HepG2 (cell line): ENCODE measurements around the gene TRAPPC12. TPM values are rescaled to one million over a fixed set of nuclear protein-coding genes. Genes with fewer than 3 reads are reported as not detected.
A peak's percentile ranks its signal among the peaks of the same experiment; 100 is the strongest.

ENCODE experiments used
- BRD4 ChIP-seq: sonication (generic); formaldehyde crosslinking; IDR thresholded peaks from 2 replicates; pipeline ENCODE4 v1.4.0; 2020; ENCODE audit warnings: missing genetic modification reagents
- DDIT3 ChIP-seq: sonication (generic); formaldehyde crosslinking; IDR thresholded peaks from 2 replicates; pipeline ENCODE4 v1.4.0; 2020; ENCODE audit warnings: mild to moderate bottlenecking, missing genetic modification reagents
- DNMT1 ChIP-seq: sonication (generic); formaldehyde crosslinking; IDR thresholded peaks from 2 replicates; pipeline ENCODE4 v1.5.1; 2020; ENCODE audit warnings: mild to moderate bottlenecking, missing genetic modification reagents
- DNMT3B ChIP-seq: conservative IDR thresholded peaks from 2 replicates; pipeline ENCODE4 v1.6.1; 2016; ENCODE audit warnings: missing biosample characterization, control low read depth
- GABPA ChIP-seq, 2 experiments: IDR thresholded peaks; 2 replicates each; pipeline ENCODE4 v1.6.1; 2011 to 2016; ENCODE audit warnings: low read depth in 2 of 2, low read length in 1 of 2, missing biosample characterization in 1 of 2, missing genetic modification characterization in 1 of 2
- GMEB2 ChIP-seq: IDR thresholded peaks from 2 replicates; pipeline ENCODE4 v1.6.1; 2016; ENCODE audit warnings: missing biosample characterization, missing genetic modification reagents, low read depth
- GZF1 ChIP-seq: sonication (generic); formaldehyde crosslinking; IDR thresholded peaks from 2 replicates; pipeline ENCODE4 v1.5.1; 2020; ENCODE audit warnings: mild to moderate bottlenecking, missing genetic modification reagents
- NR2F1 ChIP-seq, 2 experiments: fragments of 450-650 bp in 1 of 2; formaldehyde crosslinking in 1 of 2; IDR thresholded peaks; 2 replicates each; pipeline versions ENCODE4 v1.5.0 to v1.6.1; 2016 to 2020; ENCODE audit warnings: mild to moderate bottlenecking in 1 of 2, missing compliant biosample characterization in 1 of 2, missing genetic modification reagents in 1 of 2, moderate library complexity in 1 of 2
- NR3C1 ChIP-seq: sonication (generic); formaldehyde crosslinking; IDR thresholded peaks from 2 replicates; pipeline ENCODE4 v1.4.0; 2020; ENCODE audit warnings: missing genetic modification reagents
- PREB ChIP-seq: sonication (generic); formaldehyde crosslinking; IDR thresholded peaks from 2 replicates; pipeline ENCODE4 v1.4.0; 2020; ENCODE audit warnings: missing genetic modification reagents
- SAFB2 ChIP-seq: sonication (generic); formaldehyde crosslinking; IDR thresholded peaks from 2 replicates; pipeline ENCODE4 v1.5.1; 2020; ENCODE audit warnings: missing genetic modification reagents, low read depth, mild to moderate bottlenecking, borderline replicate concordance
- THAP7 ChIP-seq: sonication (generic); formaldehyde crosslinking; IDR thresholded peaks from 2 replicates; pipeline ENCODE4 v1.8.1; 2023; ENCODE audit warnings: mild to moderate bottlenecking, missing genetic modification reagents
- TRIM24 ChIP-seq: sonication (generic); formaldehyde crosslinking; IDR thresholded peaks from 2 replicates; pipeline ENCODE4 v1.8.0; 2022; ENCODE audit warnings: mild to moderate bottlenecking, missing genetic modification reagents
- ZNF10 ChIP-seq: sonication (generic); formaldehyde crosslinking; IDR thresholded peaks from 2 replicates; pipeline ENCODE4 v1.4.0; 2020; ENCODE audit warnings: mild to moderate bottlenecking, low read depth, missing genetic modification reagents, borderline replicate concordance
- ZNF383 ChIP-seq: sonication (generic); formaldehyde crosslinking; IDR thresholded peaks from 2 replicates; pipeline ENCODE4 v1.4.0; 2020; ENCODE audit warnings: missing genetic modification reagents, mild to moderate bottlenecking, borderline replicate concordance
- ZNF414 ChIP-seq: sonication (generic); formaldehyde crosslinking; IDR thresholded peaks from 2 replicates; pipeline ENCODE4 v1.5.0; 2020; ENCODE audit warnings: missing genetic modification reagents
- ZNF432 ChIP-seq: sonication (generic); formaldehyde crosslinking; IDR thresholded peaks from 2 replicates; pipeline ENCODE4 v1.5.0; 2020; ENCODE audit warnings: missing genetic modification reagents, mild to moderate bottlenecking, borderline replicate concordance
- ZNF546 ChIP-seq: sonication (generic); formaldehyde crosslinking; conservative IDR thresholded peaks from 2 replicates; pipeline ENCODE4 v1.8.1; 2023; ENCODE audit warnings: mild to moderate bottlenecking, missing genetic modification reagents
- ZNF557 ChIP-seq: sonication (generic); formaldehyde crosslinking; IDR thresholded peaks from 2 replicates; pipeline ENCODE4 v1.4.0; 2020; ENCODE audit warnings: missing genetic modification reagents
- ZNF629 ChIP-seq: sonication (generic); formaldehyde crosslinking; conservative IDR thresholded peaks from 2 replicates; pipeline ENCODE4 v1.5.0; 2020; ENCODE audit warnings: missing genetic modification reagents
- ZNF724P ChIP-seq: sonication (generic); formaldehyde crosslinking; IDR thresholded peaks from 2 replicates; pipeline ENCODE4 v1.8.0; 2022; ENCODE audit warnings: missing genetic modification reagents, borderline replicate concordance
- polyA plus RNA-seq, 8 experiments: library from polyadenylated mRNA; depleted of rRNA in 3 of 8; stranded (reverse) in 7 of 8; unstranded in 1 of 8; fragments of >200 nt; fragmentation: Illumina TruSeq in 4 of 8; extraction: Trizol in 4 of 8; gene quantifications; 2 replicates each; pipeline versions ENCODE4 v1.2.1 to v1.2.3, GENCODE V29; 2011 to 2016; ENCODE audit warnings: low read depth in 4 of 8, missing spikeins in 1 of 8, mixed read lengths in 1 of 8; ENCODE audit not compliant: insufficient read depth in 1 of 8
- total RNA-seq, 5 experiments: library from RNA; depleted of rRNA; stranded (reverse); fragments of >200 nt; fragmentation: Illumina TruSeq; extraction: Trizol; gene quantifications; 2 replicates each; pipeline ENCODE4 v1.2.3, GENCODE V29; 2016; ENCODE audit warnings: low read depth in 1 of 5
- TF ChIP-seq, protein P1 (sequence below): sonication (generic); formaldehyde crosslinking; IDR thresholded peaks from 2 replicates; pipeline ENCODE4 v1.5.1; 2020; ENCODE audit warnings: missing genetic modification reagents, mild to moderate bottlenecking, borderline replicate concordance
- TF ChIP-seq, protein P2 (sequence below): sonication (generic); formaldehyde crosslinking; IDR thresholded peaks from 2 replicates; pipeline ENCODE4 v1.5.0; 2020; ENCODE audit warnings: missing genetic modification reagents, mild to moderate bottlenecking, borderline replicate concordance

The TRAPPC12 gene
- total and polyA plus RNA-seq, 2 of the 13 experiments (the other 11 are each of a cell fraction or from before 2014, with no cell fraction given), result 46.4 to 97.7 TPM

- TF ChIP-seq NR3C1 (CRISPR knock-in tag) (no peak), GABPA (IDR thresholded peaks at IDR 0.05; ENCODE audit: low read depth, low read length) (peak; percentile 64), GABPA (CRISPR knock-in tag; IDR thresholded peaks at IDR 0.05; ENCODE audit: low read depth) (peak; percentile 80; the same call in 1 of the 2 replicates), SAFB2 (CRISPR knock-in tag) (no peak), ZNF557 (CRISPR knock-in tag) (no peak), PREB (CRISPR knock-in tag) (no peak), DNMT1 (no peak), THAP7 (no peak), BRD4 (CRISPR knock-in tag) (no peak), TRIM24 (CRISPR knock-in tag) (no peak), NR2F1 (CRISPR knock-in tag; IDR thresholded peaks at IDR 0.05) (0 out of 4 replicates have a peak, but pooled peaks of 1 of the 2 experiments have one; percentile 11), ZNF383 (no peak), ZNF414 (CRISPR knock-in tag) (no peak), ZNF629 (CRISPR knock-in tag) (peak; percentile 97), GMEB2 (CRISPR knock-in tag) (no peak), GZF1 (no peak), ZNF546 (no peak), ZNF724P (CRISPR knock-in tag) (no peak), DDIT3 (CRISPR knock-in tag) (no peak), ZNF10 (CRISPR knock-in tag) (no peak), ZNF432 (CRISPR knock-in tag) (no peak), DNMT3B (CRISPR knock-in tag) (0 out of 2 replicates have a peak, but pooled peaks have one; percentile 68)
- TF ChIP-seq, protein P1, sequence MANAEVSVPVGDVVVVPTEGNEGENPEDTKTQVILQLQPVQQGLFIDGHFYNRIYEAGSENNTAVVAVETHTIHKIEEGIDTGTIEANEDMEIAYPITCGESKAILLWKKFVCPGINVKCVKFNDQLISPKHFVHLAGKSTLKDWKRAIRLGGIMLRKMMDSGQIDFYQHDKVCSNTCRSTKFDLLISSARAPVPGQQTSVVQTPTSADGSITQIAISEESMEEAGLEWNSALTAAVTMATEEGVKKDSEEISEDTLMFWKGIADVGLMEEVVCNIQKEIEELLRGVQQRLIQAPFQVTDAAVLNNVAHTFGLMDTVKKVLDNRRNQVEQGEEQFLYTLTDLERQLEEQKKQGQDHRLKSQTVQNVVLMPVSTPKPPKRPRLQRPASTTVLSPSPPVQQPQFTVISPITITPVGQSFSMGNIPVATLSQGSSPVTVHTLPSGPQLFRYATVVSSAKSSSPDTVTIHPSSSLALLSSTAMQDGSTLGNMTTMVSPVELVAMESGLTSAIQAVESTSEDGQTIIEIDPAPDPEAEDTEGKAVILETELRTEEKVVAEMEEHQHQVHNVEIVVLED, result no peak
- TF ChIP-seq, protein P2, sequence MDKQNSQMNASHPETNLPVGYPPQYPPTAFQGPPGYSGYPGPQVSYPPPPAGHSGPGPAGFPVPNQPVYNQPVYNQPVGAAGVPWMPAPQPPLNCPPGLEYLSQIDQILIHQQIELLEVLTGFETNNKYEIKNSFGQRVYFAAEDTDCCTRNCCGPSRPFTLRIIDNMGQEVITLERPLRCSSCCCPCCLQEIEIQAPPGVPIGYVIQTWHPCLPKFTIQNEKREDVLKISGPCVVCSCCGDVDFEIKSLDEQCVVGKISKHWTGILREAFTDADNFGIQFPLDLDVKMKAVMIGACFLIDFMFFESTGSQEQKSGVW (CRISPR knock-in tag), result no peak
These were observed 2.2 kb upstream of the TRAPPC12 start (continued) for GRCh38 chr2:3377279-3377611.
